OCI-LY7 (cell line): ENCODE results near the gene PLAA. TPM values are rescaled to one million over a fixed set of nuclear protein-coding genes. Genes with fewer than 3 reads are reported as not detected.

ENCODE experiments used
- BruUV-seq: library from RNA; stranded (reverse); fragments of 400-500 nt; replicated peaks from 2 replicates; lab custom pipeline; 2021; lab: Mats Ljungman, UMichigan
- CTCF ChIA-PET: fragments of 300-600 bp; sonication (Branson Sonifier 250); formaldehyde crosslinking; loops from one replicate; lab custom pipeline; 2022; ENCODE audit warnings: antibody characterized with exemption; ENCODE audit not compliant: unreplicated experiment; lab: Charles Lee
- POLR2A ChIA-PET: fragments of 300-600 bp; sonication (Branson Sonifier 250); formaldehyde crosslinking; loops from one replicate; lab custom pipeline; 2022; ENCODE audit warnings: antibody characterized with exemption; lab: Charles Lee
- DNase-seq: peaks from one replicate; pipeline ENCODE4 v3.0.0-alpha.2; 2015; ENCODE audit warnings: low spot score
- H2AFZ ChIP-seq: fragments of 200-600 bp; sonication (generic), shearing (Covaris generic); 2 replicates; pipeline ENCODE4 v1.6.1; 2014; ENCODE audit warnings: mild to moderate bottlenecking, antibody characterized with exemption, low read length, moderate library complexity
- H3K27ac ChIP-seq: fragments of 200-600 bp; sonication (generic); 2 replicates; pipeline ENCODE4 v1.5.1; 2014; ENCODE audit warnings: mixed run types, low read depth, mild to moderate bottlenecking, moderate library complexity, low read length, inconsistent platforms; ENCODE audit not compliant: poor library complexity, severe bottlenecking
- H3K36me3 ChIP-seq: fragments of 200-600 bp; sonication (generic); 2 replicates; pipeline ENCODE4 v1.6.1; 2014; ENCODE audit warnings: mild to moderate bottlenecking, antibody characterized with exemption, low read length, moderate library complexity, mixed read lengths; ENCODE audit not compliant: insufficient read depth
- H3K4me1 ChIP-seq: fragments of 200-600 bp; sonication (generic); 2 replicates; pipeline ENCODE4 v1.5.1; 2014; ENCODE audit warnings: mild to moderate bottlenecking, low read length; ENCODE audit not compliant: insufficient read depth, poor library complexity, severe bottlenecking
- H3K4me2 ChIP-seq: fragments of 200-600 bp; sonication (generic); 2 replicates; pipeline ENCODE4 v1.6.1; 2014; ENCODE audit warnings: mild to moderate bottlenecking, low read length
- H3K4me3 ChIP-seq: fragments of 200-600 bp; sonication (generic); 2 replicates; pipeline ENCODE4 v1.5.1; 2014; ENCODE audit warnings: mild to moderate bottlenecking, low read depth, low read length; ENCODE audit not compliant: poor library complexity, severe bottlenecking
- H3K79me2 ChIP-seq: fragments of 200-600 bp; sonication (generic); 2 replicates; pipeline ENCODE4 v1.6.1; 2016; ENCODE audit warnings: low read depth, mild to moderate bottlenecking, low read length, moderate library complexity, mixed read lengths; ENCODE audit not compliant: insufficient read depth
- H3K9me2 ChIP-seq: fragments of 200-600 bp; sonication (generic); 2 replicates; pipeline ENCODE4 v1.6.1; 2016; ENCODE audit warnings: mild to moderate bottlenecking, low read length, mixed read lengths; ENCODE audit not compliant: insufficient read depth
- H3K9me3 ChIP-seq: fragments of 200-600 bp; sonication (generic); 2 replicates; pipeline ENCODE4 v1.6.1; 2014; ENCODE audit warnings: mild to moderate bottlenecking, mixed run types, low read length, mixed read lengths
- H4K20me1 ChIP-seq: fragments of 200-600 bp; sonication (generic); 2 replicates; pipeline ENCODE4 v1.6.1; 2014; ENCODE audit warnings: mild to moderate bottlenecking, antibody characterized with exemption, low read length, moderate library complexity, mixed read lengths; ENCODE audit not compliant: insufficient read depth
- CTCF ChIP-seq: fragments of 200-600 bp; sonication (generic); conservative IDR thresholded peaks from 2 replicates; pipeline ENCODE4 v1.5.1; 2014; ENCODE audit warnings: mild to moderate bottlenecking, antibody characterized with exemption, low read length, moderate library complexity, mixed read lengths
- EZH2phosphoT487 ChIP-seq: fragments of 200-600 bp; sonication (generic); IDR thresholded peaks from 2 replicates; pipeline ENCODE4 v1.6.1; 2018; ENCODE audit warnings: low read depth, borderline replicate concordance, mild to moderate bottlenecking, mixed run types, antibody characterized with exemption, low read length, moderate library complexity, mixed read lengths
- intact Hi-C: fragments of 100-400 bp; cut with micrococcal nuclease; formaldehyde crosslinking; loops from one replicate; pipeline ENCODE4 v1.10.0; 2022; ENCODE audit not compliant: unreplicated experiment
- total RNA-seq, 2 experiments: library from RNA; depleted of rRNA in 1 of 2; stranded (reverse); fragments of >200 nt in 1 of 2; shearing (Covaris generic) in 1 of 2; gene quantifications; 2 replicates each; pipeline ENCODE4 v1.2.3, GENCODE V29; 2014 to 2022

The PLAA gene
- total RNA-seq, 2 experiments from 2014 or later: 18.1 to 31.8 TPM

- no TSS peak for BruUV-seq
- Histone ChIP-seq H3K9me2 (no peaks in the 10 kb centered on the region), H3K36me3 (no peaks in the 10 kb centered on the region), H3K4me2 (no peak overlapping the region), H4K20me1 (no peaks in the 10 kb centered on the region), H3K4me3 (no peak overlapping the region), H3K79me2 (no peaks in the 10 kb centered on the region), H3K9me3 (0 out of 2 replicates have a peak, but pooled peaks cover 2% of the 10 kb centered on the region), H3K4me1 (no peaks in the 10 kb centered on the region), H2AFZ (no peak overlapping the region), H3K27ac (no peak overlapping the region)
- CTCF ChIA-PET: no interaction called here
- no peak for DNase-seq
- TF ChIP-seq EZH2phosphoT487: no peak
- TF ChIP-seq CTCF: no peak
- intact Hi-C loops: loop anchor here (1.0 kb wide), 1 partner anchor 231 kb away; no protein-coding TSS in a partner anchor
- POLR2A ChIA-PET: interaction anchor here (0.6 to 0.9 kb wide), 2 partner anchors 13 kb away, joined by 3 read pairs; no protein-coding TSS in a partner anchor
Observed at GRCh38 chr9:26974927-26975326, 27.9 kb upstream of the PLAA start.

- Histone ChIP-seq H4K20me1 (no peaks in the 10 kb centered on the region), H3K4me2 (no peak overlapping the region), H3K27ac (no peak overlapping the region), H3K4me1 (no peaks in the 10 kb centered on the region), H3K9me3 (0 out of 2 replicates have a peak, but pooled peaks cover 6% of the 10 kb centered on the region), H3K79me2 (no peaks in the 10 kb centered on the region), H2AFZ (no peak overlapping the region), H3K9me2 (no peaks in the 10 kb centered on the region), H3K36me3 (no peaks in the 10 kb centered on the region), H3K4me3 (no peak overlapping the region)
- DNase-seq: no peak
- TF ChIP-seq EZH2phosphoT487 (no peak), CTCF (0 out of 2 replicates have a peak, but pooled peaks have one; percentile 11)
- intact Hi-C loops: no loop called here
- BruUV-seq: no TSS peak
- CTCF ChIA-PET: no interaction called here
- POLR2A ChIA-PET: interaction anchor here (0.6 to 0.8 kb wide), 3 partner anchors 12 to 40 kb away, joined by 3 to 4 read pairs (median 3); no protein-coding TSS in a partner anchor
Observed at GRCh38 chr9:26973989-26974388, 26.9 kb upstream of the PLAA start.

GRCh38 chr9:26971721-26972120 is 24.7 kb upstream of the PLAA start:
- Histone ChIP-seq H4K20me1 (no peaks in the 10 kb centered on the region), H3K79me2 (no peaks in the 10 kb centered on the region), H3K4me3 (no peak overlapping the region), H3K4me2 (no peak overlapping the region), H3K9me3 (0 out of 2 replicates have a peak, but pooled peaks cover 6% of the 10 kb centered on the region), H3K4me1 (no peaks in the 10 kb centered on the region), H3K36me3 (no peaks in the 10 kb centered on the region), H3K27ac (no peak overlapping the region), H3K9me2 (no peaks in the 10 kb centered on the region), H2AFZ (no peak overlapping the region)
- POLR2A ChIA-PET: interaction anchor here (1.2 kb wide), 1 partner anchor 9 kb away, joined by 5 read pairs; no protein-coding TSS in a partner anchor
- CTCF ChIA-PET: no interaction called here
- intact Hi-C loops: no loop called here
- DNase-seq: no peak
- no TSS peak for BruUV-seq
- TF ChIP-seq CTCF: no peak
- no peak for TF ChIP-seq EZH2phosphoT487
